Neural crest cell (in vitro differentiated cells): ENCODE results near the gene DHDDS. TPM values are rescaled to one million over a fixed set of nuclear protein-coding genes. Genes with fewer than 3 reads are reported as not detected.

ENCODE experiments used
- DNase-seq: peaks from one replicate; pipeline ENCODE4 v3.0.0; 2021; ENCODE audit warnings: low read depth, mixed read lengths, low spot score
- H3K27ac Mint-ChIP-seq: one replicate; pipeline ENCODE4 v1.8.0; 2021; ENCODE audit warnings: mild to moderate bottlenecking, mixed read lengths; ENCODE audit not compliant: unreplicated experiment
- H3K27me3 Mint-ChIP-seq: 2 replicates; pipeline ENCODE4 v1.8.0; 2021; ENCODE audit warnings: low read depth, mild to moderate bottlenecking, mixed read lengths
- H3K36me3 Mint-ChIP-seq: 2 replicates; pipeline ENCODE4 v1.8.0; 2021; ENCODE audit warnings: low read depth, mild to moderate bottlenecking, mixed read lengths
- H3K4me1 Mint-ChIP-seq: 2 replicates; pipeline ENCODE4 v1.8.0; 2021; ENCODE audit warnings: mixed read lengths
- H3K4me3 Mint-ChIP-seq: one replicate; pipeline ENCODE4 v1.8.0; 2021; ENCODE audit warnings: mild to moderate bottlenecking, mixed read lengths
- H3K9me3 Mint-ChIP-seq: 2 replicates; pipeline ENCODE4 v1.8.0; 2021; ENCODE audit warnings: mixed read lengths
- CTCF ChIP-seq: fragments of 200-600 bp; sonication (generic); conservative IDR thresholded peaks from 2 replicates; pipeline ENCODE4 v1.5.0; 2021; ENCODE audit warnings: antibody characterized with exemption, mild to moderate bottlenecking
- total RNA-seq: library from RNA; stranded (reverse); gene quantifications from 2 replicates; pipeline ENCODE4 v1.2.1, GENCODE V29; 2021

DHDDS gene
- total RNA-seq, 1 donor from 2014 or later, result 40.1 TPM

DNA sequence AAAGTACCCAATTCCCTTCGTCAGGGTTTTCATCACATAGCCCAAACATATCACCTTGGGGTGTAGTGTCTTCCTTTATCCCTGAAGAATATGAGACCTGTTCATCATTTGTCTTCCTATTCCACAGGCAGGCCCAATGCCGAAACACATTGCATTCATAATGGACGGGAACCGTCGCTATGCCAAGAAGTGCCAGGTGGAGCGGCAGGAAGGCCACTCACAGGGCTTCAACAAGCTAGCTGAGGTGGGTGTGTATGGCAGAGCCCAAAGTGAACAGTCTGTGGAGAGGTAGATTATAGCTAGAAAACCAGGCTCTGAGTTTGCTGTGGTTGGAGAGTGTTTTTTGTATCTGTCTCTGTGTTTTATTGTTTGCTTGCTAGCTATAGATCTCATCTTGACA, 5.9 kb downstream of the DHDDS start:
- peaks cover 14% of the 10 kb centered on the region for H3K36me3 Mint-ChIP-seq
- H3K9me3 Mint-ChIP-seq, result no peaks in the 10 kb centered on the region

DNA sequence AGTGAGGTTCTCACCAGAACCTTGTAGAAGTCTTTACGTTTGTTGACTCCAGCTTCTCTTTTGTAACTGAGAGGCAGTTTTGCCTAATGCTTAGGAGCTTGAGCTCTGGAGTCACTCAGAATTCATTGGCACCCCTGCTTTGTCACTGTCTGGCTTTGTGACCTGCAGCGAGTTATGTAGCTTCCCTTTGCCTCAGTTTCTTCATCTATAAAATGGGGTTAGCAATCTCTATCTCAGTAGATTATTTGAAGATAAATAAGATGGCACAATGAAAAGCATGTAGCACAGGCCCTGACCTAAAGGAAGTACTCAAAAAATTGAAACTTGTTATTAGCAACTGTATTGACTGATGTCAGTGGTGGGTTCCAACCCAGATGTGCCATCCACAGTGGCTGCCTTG, 8.1 kb downstream of the DHDDS start:
- Mint-ChIP-seq H3K27ac (no peak overlapping the region), H3K4me3 (no peak overlapping the region), H3K27me3 (no peaks in the 10 kb centered on the region), H3K36me3 (peaks cover 13% of the 10 kb centered on the region), H3K9me3 (no peaks in the 10 kb centered on the region), H3K4me1 (no peaks in the 10 kb centered on the region)
- no peak for DNase-seq
- no peak for TF ChIP-seq CTCF

More for the DNA sequence above, 5.9 kb downstream of the DHDDS start:
- no peak for TF ChIP-seq CTCF
- no peak for DNase-seq
- Mint-ChIP-seq H3K4me1 (peaks cover 7% of the 10 kb centered on the region), H3K4me3 (no peak overlapping the region), H3K27me3 (no peaks in the 10 kb centered on the region), H3K27ac (no peak overlapping the region)

DNA sequence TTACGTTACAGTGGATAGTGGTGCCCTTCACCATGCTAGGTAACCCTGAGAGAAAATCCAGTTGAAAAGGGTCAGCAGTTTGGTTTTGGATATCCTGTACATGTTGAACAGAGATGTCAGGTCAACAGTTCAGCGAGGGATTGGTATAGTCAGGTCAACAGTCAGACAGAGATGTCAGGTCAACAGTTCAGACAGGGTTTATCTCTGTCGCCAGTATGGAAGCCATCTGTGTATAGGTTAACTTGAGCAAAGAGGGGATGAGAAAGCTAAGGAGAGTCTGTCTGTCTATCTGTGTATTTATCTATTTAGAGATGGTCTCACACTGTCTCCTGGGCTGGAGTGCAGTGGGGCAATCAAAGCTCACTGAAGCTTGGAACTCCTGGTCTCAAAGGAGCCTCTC, 17.7 kb downstream of the DHDDS start:
- DNase-seq, result no peak
- Mint-ChIP-seq H3K9me3 (no peaks in the 10 kb centered on the region), H3K4me3 (no peak overlapping the region), H3K27me3 (no peaks in the 10 kb centered on the region), H3K27ac (peak overlapping the region; percentile 53), H3K4me1 (no peaks in the 10 kb centered on the region), H3K36me3 (peaks cover 18% of the 10 kb centered on the region)
- no peak for TF ChIP-seq CTCF

DNA sequence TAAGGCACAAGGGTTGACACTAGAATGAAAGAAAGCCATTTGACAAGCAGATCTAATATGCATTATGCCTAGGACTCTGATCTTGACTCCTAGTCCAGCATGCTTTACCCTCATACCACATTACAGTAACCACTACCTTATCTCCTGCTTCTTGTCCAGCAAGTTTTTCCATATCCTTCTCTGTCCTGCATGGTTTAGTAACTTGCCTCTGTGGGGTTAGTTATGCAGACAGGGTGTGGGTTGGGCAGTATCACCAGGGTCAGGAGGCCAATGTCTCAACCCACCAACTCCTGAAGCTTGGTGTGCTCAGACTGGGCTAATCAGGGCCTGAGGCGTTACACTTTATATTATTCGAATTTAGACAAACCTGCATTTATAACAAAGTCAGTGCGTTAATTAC, 18.8 kb downstream of the DHDDS start:
- Mint-ChIP-seq H3K4me1 (no peaks in the 10 kb centered on the region), H3K27ac (no peak overlapping the region), H3K36me3 (peaks cover 16% of the 10 kb centered on the region), H3K27me3 (no peaks in the 10 kb centered on the region), H3K9me3 (no peaks in the 10 kb centered on the region), H3K4me3 (no peak overlapping the region)
- no peak for TF ChIP-seq CTCF
- DNase-seq, result no peak

- no peaks in the 10 kb centered on the region for H3K9me3 Mint-ChIP-seq
- H3K4me1 Mint-ChIP-seq, result no peaks in the 10 kb centered on the region
- H3K4me3 Mint-ChIP-seq, result no peak overlapping the region
- TF ChIP-seq CTCF, result no peak
- H3K27ac Mint-ChIP-seq, result no peak overlapping the region
- peaks cover 9% of the 10 kb centered on the region for H3K36me3 Mint-ChIP-seq
- DNase-seq, result no peak
- H3K27me3 Mint-ChIP-seq, result no peaks in the 10 kb centered on the region
These were observed 20.5 kb downstream of the DHDDS start for GRCh38 chr1:26452459-26453183.
